ENCODE measurements around the gene LRP1B.

GRCh38 chr2:141075753-141076152 is 1055.1 kb downstream of the LRP1B start:
- TF ChIP-seq GATA3 (IDR thresholded peaks at IDR 0.05; ENCODE audit: low read depth, low read length) (no peak), GATA2 (IDR thresholded peaks at IDR 0.05; ENCODE audit: low read depth, low read length) (no peak)
